ENCODE data around the gene PRKCH. TPM values are rescaled to one million over a fixed set of nuclear protein-coding genes. Genes with fewer than 3 reads are reported as not detected.

Gene PRKCH
- total and polyA plus RNA-seq, 3 donors from 2014 or later, result 15.0 to 26.8 (median 25.4) TPM

- intact Hi-C loops (cut with DNase I; ENCODE audit: low total_unique reads), result no loop called here
- H3K27me3 ChIP-seq, result no peaks in the 10 kb centered on the region
- H3K4me1 ChIP-seq, result peaks cover 27% of the 10 kb centered on the region
- H3K36me3 ChIP-seq (ENCODE audit: low read depth, missing control alignments), result no peaks in the 10 kb centered on the region
- TF ChIP-seq, protein P1, sequence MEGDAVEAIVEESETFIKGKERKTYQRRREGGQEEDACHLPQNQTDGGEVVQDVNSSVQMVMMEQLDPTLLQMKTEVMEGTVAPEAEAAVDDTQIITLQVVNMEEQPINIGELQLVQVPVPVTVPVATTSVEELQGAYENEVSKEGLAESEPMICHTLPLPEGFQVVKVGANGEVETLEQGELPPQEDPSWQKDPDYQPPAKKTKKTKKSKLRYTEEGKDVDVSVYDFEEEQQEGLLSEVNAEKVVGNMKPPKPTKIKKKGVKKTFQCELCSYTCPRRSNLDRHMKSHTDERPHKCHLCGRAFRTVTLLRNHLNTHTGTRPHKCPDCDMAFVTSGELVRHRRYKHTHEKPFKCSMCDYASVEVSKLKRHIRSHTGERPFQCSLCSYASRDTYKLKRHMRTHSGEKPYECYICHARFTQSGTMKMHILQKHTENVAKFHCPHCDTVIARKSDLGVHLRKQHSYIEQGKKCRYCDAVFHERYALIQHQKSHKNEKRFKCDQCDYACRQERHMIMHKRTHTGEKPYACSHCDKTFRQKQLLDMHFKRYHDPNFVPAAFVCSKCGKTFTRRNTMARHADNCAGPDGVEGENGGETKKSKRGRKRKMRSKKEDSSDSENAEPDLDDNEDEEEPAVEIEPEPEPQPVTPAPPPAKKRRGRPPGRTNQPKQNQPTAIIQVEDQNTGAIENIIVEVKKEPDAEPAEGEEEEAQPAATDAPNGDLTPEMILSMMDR (IDR thresholded peaks at IDR 0.05), result no peak
- TF ChIP-seq POLR2A (IDR thresholded peaks at IDR 0.05), result no peak
- H3K9me3 ChIP-seq, result no peaks in the 10 kb centered on the region
- no peak overlapping the region for H3K27ac ChIP-seq
- peak overlapping the region in 1 of 2 donors; percentile 7 for H3K4me3 ChIP-seq
- WGBS, 2 donors, result 39 to 44% methylated on average over 13 of the region's 13 CpGs
- DNase-seq, result no peak
Measured at GRCh38 chr14:61567838-61568571, 246.6 kb downstream of the PRKCH start.

DNA sequence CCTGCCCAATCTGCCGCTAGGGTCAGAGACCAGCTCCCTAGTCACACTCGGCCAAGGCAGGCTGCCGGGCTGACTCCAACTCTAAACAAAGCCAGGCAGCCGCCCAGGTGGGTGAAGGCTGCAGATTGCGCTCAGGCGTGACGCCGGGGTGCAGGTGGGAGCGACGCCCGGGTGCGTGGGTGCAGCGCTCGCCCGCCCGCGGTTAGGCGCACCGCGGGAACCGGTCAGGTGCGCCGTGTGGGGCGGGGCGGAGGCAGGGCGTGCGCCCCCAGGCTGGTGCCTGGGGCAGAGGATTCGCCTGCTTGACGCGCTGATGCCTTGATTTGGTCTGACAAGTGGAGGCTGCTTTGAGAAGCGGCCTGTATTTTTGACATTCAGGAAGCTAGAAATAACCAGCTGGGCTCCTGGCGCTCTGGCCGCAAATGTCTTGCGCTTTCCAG, 247.2 kb downstream of the PRKCH start:
- Histone ChIP-seq H3K27me3 (no peaks in the 10 kb centered on the region), H3K4me3 (peak overlapping the region in 1 of 2 donors; percentile 7), H3K27ac (no peak overlapping the region), H3K9me3 (no peaks in the 10 kb centered on the region), H3K4me1 (peaks cover 30% of the 10 kb centered on the region), H3K36me3 (ENCODE audit: low read depth, missing control alignments) (no peaks in the 10 kb centered on the region)
- no peak for DNase-seq
- intact Hi-C loops (cut with DNase I; ENCODE audit: low total_unique reads), result no loop called here
- 19 to 23% methylated on average over 2 to 33 of the region's 34 CpGs for WGBS, 2 donors
- TF ChIP-seq POLR2A (IDR thresholded peaks at IDR 0.05), result no peak

GRCh38 chr14:61569308-61569707, 247.9 kb downstream of the PRKCH start:
- no peaks in the 10 kb centered on the region for H3K27me3 ChIP-seq
- no peak for TF ChIP-seq POLR2A (IDR thresholded peaks at IDR 0.05)
- TF ChIP-seq, protein P1 (IDR thresholded peaks at IDR 0.05), result no peak
- intact Hi-C loops (cut with DNase I; ENCODE audit: low total_unique reads), result no loop called here
- H3K4me1 ChIP-seq, result peaks cover 32% of the 10 kb centered on the region
- no peaks in the 10 kb centered on the region for H3K9me3 ChIP-seq
- H3K4me3 ChIP-seq, result no peak overlapping the region
- DNase-seq, result no peak
- no peak overlapping the region for H3K27ac ChIP-seq
- WGBS, 2 donors, result 79 to 86% methylated on average over 1 of the region's 1 CpG
- H3K36me3 ChIP-seq (ENCODE audit: low read depth, missing control alignments), result no peaks in the 10 kb centered on the region

DNA sequence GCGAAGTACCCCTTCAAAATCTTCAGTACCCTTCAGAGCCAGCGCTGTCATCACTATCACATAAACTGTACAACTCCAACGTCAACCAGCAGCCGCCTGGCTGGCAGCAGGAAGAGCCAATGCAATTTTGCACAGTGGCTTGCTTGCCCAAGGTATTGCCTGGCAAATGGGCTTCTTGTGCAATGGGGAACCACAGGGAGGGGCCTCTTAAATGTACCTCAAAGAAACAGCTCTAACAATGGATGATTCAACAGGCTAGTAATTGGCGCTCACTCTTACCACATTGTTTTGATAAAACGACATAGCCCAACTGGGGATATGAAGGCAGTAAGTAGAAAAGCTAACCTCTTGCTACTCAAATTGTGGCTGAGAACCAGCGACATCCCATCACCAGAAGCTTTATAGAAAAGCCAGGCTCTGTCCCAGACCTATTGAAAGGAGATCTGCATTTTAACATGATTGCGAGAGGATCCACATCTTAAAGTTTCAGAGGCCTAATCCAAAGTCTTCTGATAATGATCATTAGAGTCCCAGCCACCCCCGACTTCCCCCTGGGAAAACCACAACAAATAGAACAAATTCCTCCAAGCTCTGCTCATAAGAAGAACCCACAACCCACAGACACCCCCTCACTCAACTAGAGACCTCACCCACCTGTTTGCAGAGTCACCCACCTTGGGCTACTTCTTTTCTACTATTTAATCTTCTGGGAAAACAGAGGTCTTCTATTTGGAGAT, 248.6 kb downstream of the PRKCH start:
- no peaks in the 10 kb centered on the region for H3K36me3 ChIP-seq (ENCODE audit: low read depth, missing control alignments)
- intact Hi-C loops (cut with DNase I; ENCODE audit: low total_unique reads), result no loop called here
- no peaks in the 10 kb centered on the region for H3K27me3 ChIP-seq
- no peak overlapping the region for H3K4me3 ChIP-seq
- H3K9me3 ChIP-seq, result no peaks in the 10 kb centered on the region
- no peak for TF ChIP-seq POLR2A (IDR thresholded peaks at IDR 0.05)
- TF ChIP-seq, protein P1 (IDR thresholded peaks at IDR 0.05), result no peak
- WGBS, 2 donors, result 83 to 85% methylated on average over 9 of the region's 9 CpGs
- no peak overlapping the region for H3K27ac ChIP-seq
- H3K4me1 ChIP-seq, result peaks cover 32% of the 10 kb centered on the region
- no peak for DNase-seq

GRCh38 chr14:61570549-61571290, 249.3 kb downstream of the PRKCH start:
- Histone ChIP-seq H3K27me3 (no peaks in the 10 kb centered on the region), H3K27ac (no peak overlapping the region), H3K9me3 (no peaks in the 10 kb centered on the region), H3K36me3 (ENCODE audit: low read depth, missing control alignments) (no peaks in the 10 kb centered on the region), H3K4me3 (no peak overlapping the region), H3K4me1 (peaks cover 32% of the 10 kb centered on the region)
- WGBS, 2 donors, result 60 to 64% methylated on average over 6 of the region's 6 CpGs
- DNase-seq, result no peak
- no peak for TF ChIP-seq POLR2A (IDR thresholded peaks at IDR 0.05)
- TF ChIP-seq, protein P1 (IDR thresholded peaks at IDR 0.05), result no peak
- intact Hi-C loops (cut with DNase I; ENCODE audit: low total_unique reads), result no loop called here
